Measurements from ENCODE around the gene EPSTI1.

- TF ChIP-seq CTCF (IDR thresholded peaks at IDR 0.05): no peak
- no peak for TF ChIP-seq POLR2A (IDR thresholded peaks at IDR 0.05)
These were observed 24.4 kb downstream of the EPSTI1 start for GRCh38 chr13:42967660-42968059.
